ACC112 (cell line): ENCODE measurements around the gene PVALB.

Source experiments
- H2AFZ ChIP-seq: fragments of 200-600 bp; sonication (generic); one replicate; pipeline ENCODE4 v1.6.0; 2017; ENCODE audit warnings: antibody characterized with exemption, low read length; ENCODE audit not compliant: unreplicated experiment
- H3K27ac ChIP-seq: fragments of 200-600 bp; sonication (generic); 2 replicates; pipeline ENCODE4 v1.5.1; 2014; ENCODE audit warnings: low read depth, mild to moderate bottlenecking, antibody characterized with exemption, low read length, moderate library complexity
- H3K27me3 ChIP-seq: fragments of 200-600 bp; sonication (generic); 2 replicates; pipeline ENCODE4 v1.6.1; 2014; ENCODE audit warnings: mild to moderate bottlenecking, antibody characterized with exemption, low read length, moderate library complexity, mixed read lengths; ENCODE audit not compliant: insufficient read depth
- H3K36me3 ChIP-seq: fragments of 200-600 bp; sonication (generic); 2 replicates; pipeline ENCODE4 v1.6.1; 2016; ENCODE audit warnings: mild to moderate bottlenecking, antibody characterized with exemption, low read length, moderate library complexity, mixed read lengths; ENCODE audit not compliant: insufficient read depth
- H3K4me1 ChIP-seq: fragments of 200-600 bp; sonication (generic); one replicate; pipeline ENCODE4 v1.6.1; 2016; ENCODE audit warnings: low read length, mixed read lengths; ENCODE audit not compliant: insufficient read depth, unreplicated experiment, control insufficient read depth
- H3K4me3 ChIP-seq: fragments of 200-600 bp; sonication (generic); 2 replicates; pipeline ENCODE4 v1.5.1; 2014; ENCODE audit warnings: mild to moderate bottlenecking, low read depth, low read length
- H3K79me2 ChIP-seq: fragments of 200-600 bp; sonication (generic); one replicate; pipeline ENCODE4 v1.6.0; 2016; ENCODE audit warnings: low read length; ENCODE audit not compliant: control insufficient read depth, unreplicated experiment, insufficient read depth

The PVALB gene

GRCh38 chr22:36795633-36796032 lies 21.2 kb downstream of the PVALB start:
- Histone ChIP-seq H3K27ac (no peak overlapping the region), H2AFZ (no peak overlapping the region), H3K79me2 (no peaks in the 10 kb centered on the region), H3K4me3 (no peak overlapping the region), H3K4me1 (no peaks in the 10 kb centered on the region), H3K36me3 (no peaks in the 10 kb centered on the region), H3K27me3 (peaks cover 38% of the 10 kb centered on the region)

- Histone ChIP-seq H3K27ac (no peak overlapping the region), H3K36me3 (no peaks in the 10 kb centered on the region), H3K79me2 (no peaks in the 10 kb centered on the region), H2AFZ (no peak overlapping the region), H3K27me3 (peaks cover 61% of the 10 kb centered on the region), H3K4me3 (no peak overlapping the region), H3K4me1 (no peaks in the 10 kb centered on the region)
These were observed 26.2 kb downstream of the PVALB start for GRCh38 chr22:36790648-36791047.

GRCh38 chr22:36787204-36787988 lies 29.4 kb downstream of the PVALB start:
- Histone ChIP-seq H2AFZ (no peak overlapping the region), H3K4me1 (no peaks in the 10 kb centered on the region), H3K27ac (no peak overlapping the region), H3K27me3 (peaks cover 59% of the 10 kb centered on the region), H3K4me3 (no peak overlapping the region), H3K36me3 (no peaks in the 10 kb centered on the region), H3K79me2 (no peaks in the 10 kb centered on the region)

GRCh38 chr22:36783743-36784142 lies 33.1 kb downstream of the PVALB start:
- Histone ChIP-seq H3K79me2 (no peaks in the 10 kb centered on the region), H3K27me3 (peaks cover 40% of the 10 kb centered on the region), H3K4me1 (peaks cover 3% of the 10 kb centered on the region), H3K36me3 (no peaks in the 10 kb centered on the region), H3K4me3 (no peak overlapping the region), H3K27ac (no peak overlapping the region), H2AFZ (no peak overlapping the region)

- Histone ChIP-seq H3K36me3 (no peaks in the 10 kb centered on the region), H2AFZ (peak overlapping the region; percentile 66), H3K27me3 (peaks cover 26% of the 10 kb centered on the region), H3K79me2 (no peaks in the 10 kb centered on the region), H3K27ac (no peak overlapping the region), H3K4me3 (no peak overlapping the region), H3K4me1 (peaks cover 3% of the 10 kb centered on the region)
These were observed 34.9 kb downstream of the PVALB start for GRCh38 chr22:36781656-36782627.

- no peak overlapping the region for H3K4me3 ChIP-seq
- H3K4me1 ChIP-seq, result peaks cover 12% of the 10 kb centered on the region
- H3K79me2 ChIP-seq, result no peaks in the 10 kb centered on the region
- H3K27me3 ChIP-seq, result no peaks in the 10 kb centered on the region
- no peak overlapping the region for H2AFZ ChIP-seq
- no peaks in the 10 kb centered on the region for H3K36me3 ChIP-seq
- no peak overlapping the region for H3K27ac ChIP-seq
These were observed 38.8 kb downstream of the PVALB start for GRCh38 chr22:36778020-36778419.

DNA sequence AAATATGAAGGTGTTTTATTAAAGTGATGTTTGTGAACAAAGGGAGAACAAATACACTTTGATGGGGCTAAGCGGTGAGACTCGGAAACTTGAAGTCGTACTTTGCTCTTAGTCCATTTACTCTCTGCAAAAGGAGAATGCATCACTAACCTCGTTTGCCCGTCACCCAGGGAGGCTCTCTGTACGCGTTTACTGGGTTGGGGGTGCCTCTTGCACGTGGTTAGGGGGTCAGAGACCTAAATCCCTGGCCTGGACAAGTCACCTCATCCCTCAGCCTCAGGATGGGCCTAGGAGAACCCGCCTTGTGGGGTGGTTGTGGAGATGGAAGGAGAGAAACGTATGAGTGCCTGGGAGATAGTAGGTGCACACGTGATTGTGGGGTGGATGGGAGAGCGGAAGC lies 40.1 kb downstream of the PVALB start:
- Histone ChIP-seq H3K4me3 (peak overlapping the region; percentile 61), H3K27me3 (no peaks in the 10 kb centered on the region), H2AFZ (peak overlapping the region; percentile 81), H3K36me3 (no peaks in the 10 kb centered on the region), H3K4me1 (peaks cover 12% of the 10 kb centered on the region), H3K79me2 (no peaks in the 10 kb centered on the region), H3K27ac (no peak overlapping the region)

DNA sequence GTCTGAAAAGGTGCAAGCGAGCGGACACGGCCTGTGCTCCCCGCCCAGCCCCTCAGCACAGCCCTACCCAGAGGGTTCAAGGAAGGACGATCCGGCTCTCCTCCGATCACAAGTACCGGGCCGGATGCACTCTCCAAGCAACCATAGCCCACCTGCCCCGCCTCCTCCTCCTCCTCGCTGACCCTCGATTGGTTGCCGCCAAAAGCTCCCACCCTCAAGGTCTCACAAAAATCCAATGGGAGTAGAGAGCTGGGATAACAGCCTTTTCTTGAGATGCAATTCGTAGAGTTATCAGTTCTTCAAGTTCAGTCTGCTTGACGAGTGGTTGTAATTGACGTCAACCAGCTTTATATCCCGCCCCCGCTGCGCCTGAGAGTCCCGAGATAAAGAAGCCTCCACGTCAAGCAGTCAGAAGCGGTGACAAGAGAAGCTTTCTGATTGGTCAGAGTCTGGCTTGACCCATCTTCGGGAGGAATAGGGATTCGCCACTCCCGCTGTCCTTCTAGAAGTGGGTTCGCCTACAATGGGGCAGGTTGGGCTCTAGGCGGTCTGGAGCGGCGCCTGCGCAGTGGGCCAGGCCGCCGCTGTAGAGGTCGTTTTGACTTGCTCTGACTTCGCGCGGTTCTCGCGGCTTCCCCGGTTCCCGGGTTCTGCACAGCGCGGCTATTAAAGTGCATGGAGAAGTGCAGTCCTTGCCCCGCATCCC lies 40.7 kb downstream of the PVALB start, which contains the start of gene IFT27:
Gene IFT27, minus strand, starts transcription at position 156 of the 706 bp plus-strand sequence. CDS start 412 bp downstream, outside the sequence.
- no peaks in the 10 kb centered on the region for H3K36me3 ChIP-seq
- H3K27ac ChIP-seq, result no peak within 1 kb of the TSS
- H3K4me1 ChIP-seq, result peaks cover 9% of the 10 kb centered on the region
- no peaks in the 10 kb centered on the region for H3K27me3 ChIP-seq
- H3K4me3 ChIP-seq, result peak within 1 kb of the TSS; percentile 90
- H3K79me2 ChIP-seq, result no peaks in the 10 kb centered on the region
- peak within 1 kb of the TSS; percentile 81 for H2AFZ ChIP-seq

- peak overlapping the region; percentile 90 for H3K4me3 ChIP-seq
- H3K79me2 ChIP-seq, result no peaks in the 10 kb centered on the region
- H3K27ac ChIP-seq, result no peak overlapping the region
- no peaks in the 10 kb centered on the region for H3K27me3 ChIP-seq
- peaks cover 9% of the 10 kb centered on the region for H3K4me1 ChIP-seq
- H3K36me3 ChIP-seq, result no peaks in the 10 kb centered on the region
- peak overlapping the region; percentile 75 for H2AFZ ChIP-seq
These were observed 41.3 kb downstream of the PVALB start for GRCh38 chr22:36775586-36775963.

- H3K27me3 ChIP-seq, result no peaks in the 10 kb centered on the region
- H3K79me2 ChIP-seq, result no peaks in the 10 kb centered on the region
- H3K27ac ChIP-seq, result no peak overlapping the region
- H2AFZ ChIP-seq, result no peak overlapping the region
- peaks cover 9% of the 10 kb centered on the region for H3K4me1 ChIP-seq
- no peaks in the 10 kb centered on the region for H3K36me3 ChIP-seq
- no peak overlapping the region for H3K4me3 ChIP-seq
These were observed 42.9 kb downstream of the PVALB start for GRCh38 chr22:36773935-36774334.
